Endodermal cell (in vitro differentiated cells): Measurements from ENCODE around the gene CCHCR1. TPM values are rescaled to one million over a fixed set of nuclear protein-coding genes. Genes with fewer than 3 reads are reported as not detected.

ENCODE experiments used
- DNase-seq: peaks from one replicate; pipeline ENCODE4 v3.0.0-alpha.2; 2017
- H3K27ac ChIP-seq: 2 replicates; pipeline ENCODE4 v1.5.1; 2013; ENCODE audit warnings: mild to moderate bottlenecking, low read depth, low read length, moderate library complexity
- H3K27me3 ChIP-seq: 2 replicates; pipeline ENCODE4 v1.6.1; 2013; ENCODE audit warnings: mild to moderate bottlenecking, low read length, moderate library complexity; ENCODE audit not compliant: insufficient read depth, control insufficient read depth, poor library complexity, severe bottlenecking
- H3K36me3 ChIP-seq: 2 replicates; pipeline ENCODE4 v1.7.0; 2013; ENCODE audit warnings: mild to moderate bottlenecking, low read length, moderate library complexity; ENCODE audit not compliant: control insufficient read depth, insufficient read depth
- H3K4me1 ChIP-seq: one replicate; pipeline ENCODE4 v1.7.0; 2013; ENCODE audit warnings: low read length; ENCODE audit not compliant: control insufficient read depth, insufficient read depth
- H3K4me3 ChIP-seq: 2 replicates; pipeline ENCODE4 v1.5.1; 2013; ENCODE audit warnings: mild to moderate bottlenecking, low read length, moderate library complexity
- H3K9ac ChIP-seq: 2 replicates; pipeline ENCODE4 v1.6.1; 2013; ENCODE audit warnings: mild to moderate bottlenecking, low read length, moderate library complexity; ENCODE audit not compliant: poor library complexity, severe bottlenecking; ENCODE audit errors: extremely low read depth
- H3K9me3 ChIP-seq: 2 replicates; pipeline ENCODE4 v1.6.1; 2013; ENCODE audit warnings: mild to moderate bottlenecking, low read length, moderate library complexity; ENCODE audit not compliant: control insufficient read depth
- H3K27ac Mint-ChIP-seq: 2 replicates; pipeline ENCODE4 v1.8.0; 2020; ENCODE audit warnings: mixed read lengths
- H3K27me3 Mint-ChIP-seq: 2 replicates; pipeline ENCODE4 v1.8.0; 2021; ENCODE audit warnings: mild to moderate bottlenecking, mixed read lengths; ENCODE audit not compliant: insufficient read depth
- H3K36me3 Mint-ChIP-seq: 2 replicates; pipeline ENCODE4 v1.8.0; 2020; ENCODE audit warnings: low read depth, mixed read lengths
- H3K4me1 Mint-ChIP-seq: 2 replicates; pipeline ENCODE4 v1.8.0; 2020; ENCODE audit warnings: mixed read lengths
- H3K4me3 Mint-ChIP-seq: 2 replicates; pipeline ENCODE4 v1.8.0; 2020; ENCODE audit warnings: mild to moderate bottlenecking, moderate library complexity, mixed read lengths
- H3K9me3 Mint-ChIP-seq: 2 replicates; pipeline ENCODE4 v1.8.0; 2020; ENCODE audit warnings: mild to moderate bottlenecking, mixed read lengths
- CTCF ChIP-seq: fragments of 200-600 bp; sonication (generic); conservative IDR thresholded peaks from 2 replicates; pipeline ENCODE4 v1.5.0; 2021; ENCODE audit warnings: antibody characterized with exemption, mild to moderate bottlenecking
- WGBS, 2 experiments: methylation state at CpG; one replicate each; pipeline versions ENCODE4 v1.1.5 to v1.1.7; 2013; ENCODE audit warnings: missing lambda C conversion rate in 2 of 2, mixed read lengths in 1 of 2; ENCODE audit not compliant: insufficient coverage in 1 of 2, insufficient read length in 1 of 2; 5-methylcytosine and 5-hydroxymethylcytosine counted together
- total RNA-seq, 2 donors: library from RNA; stranded (reverse); fragmentation: NEBNext Ultra II Directional in 1 of 2; extraction: Animal tissue kit (Norgen Biotek cat#: 25700) in 1 of 2; gene quantifications; 2 replicates in 1 of 2; 3 replicates in 1 of 2; pipeline ENCODE4 v1.2.1, GENCODE V29; 2021

CCHCR1 gene
- total RNA-seq, 2 donors from 2014 or later: 56.5 to 73.6 TPM

DNA sequence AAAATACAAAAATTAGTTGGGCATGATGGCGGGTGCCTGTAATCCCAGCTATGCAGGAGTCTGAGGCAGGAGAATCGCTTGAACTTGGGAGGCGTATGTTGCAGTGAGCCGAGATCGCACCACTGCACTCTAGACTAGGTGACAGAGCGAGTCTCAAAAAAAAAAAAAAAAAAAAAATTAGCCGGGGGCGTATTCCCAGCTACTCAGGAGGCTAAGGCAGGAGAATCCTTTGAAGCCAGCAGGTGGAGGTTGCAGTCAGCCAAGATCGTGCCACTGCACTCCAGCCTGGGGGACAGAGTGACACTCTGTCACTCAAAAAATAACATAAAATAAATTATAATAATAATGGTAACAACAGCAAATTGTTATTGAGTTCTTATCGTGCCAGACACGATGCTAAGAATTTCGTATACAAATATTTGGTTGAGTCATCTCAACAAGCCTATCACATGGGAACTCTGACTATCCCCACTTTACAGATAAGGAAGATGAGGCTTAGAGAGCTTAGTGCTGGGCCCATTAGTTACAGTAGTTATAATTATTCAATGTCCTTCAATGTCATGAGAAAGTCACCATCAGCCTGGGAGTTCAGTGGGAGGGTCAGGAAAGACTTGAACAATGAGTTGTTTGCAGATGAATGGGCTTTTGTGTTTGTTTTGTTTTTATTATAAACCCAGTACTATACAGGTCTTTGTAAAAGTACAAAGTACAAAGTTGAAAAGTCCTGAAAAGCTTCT lies 64.7 kb downstream of the CCHCR1 start:
- Histone ChIP-seq H3K36me3 (no peaks in the 10 kb centered on the region), H3K27ac (no peak overlapping the region), H3K27me3 (no peaks in the 10 kb centered on the region), H3K9me3 (no peaks in the 10 kb centered on the region), H3K4me3 (no peak overlapping the region), H3K4me1 (no peaks in the 10 kb centered on the region), H3K9ac (no peak overlapping the region)
- Mint-ChIP-seq H3K36me3 (no peaks in the 10 kb centered on the region), H3K27me3 (no peaks in the 10 kb centered on the region), H3K9me3 (no peaks in the 10 kb centered on the region), H3K27ac (no peak overlapping the region), H3K4me1 (peaks cover 3% of the 10 kb centered on the region), H3K4me3 (no peak overlapping the region)
- 91 to 95% methylated on average over 8 to 12 of the region's 12 CpGs for WGBS, 2 experiments
- TF ChIP-seq CTCF: no peak
- no peak for DNase-seq

Other genes starting within 250 kb of the CCHCR1 start
- gene GTF2H4, start 249.6 kb downstream of the CCHCR1 start, total RNA-seq: 10 to 100 TPM; 60.0 to 67.9 TPM
- 10 to 100 TPM; 39.4 to 52.5 TPM for gene VARS2, start 243.6 kb downstream of the CCHCR1 start, total RNA-seq
- not detected for gene SFTA2, start 225.6 kb downstream of the CCHCR1 start, total RNA-seq
- gene MUCL3, start 216.8 kb downstream of the CCHCR1 start, total RNA-seq: under 1 TPM; 0.18 TPM
- gene MUC21, start 174.1 kb downstream of the CCHCR1 start, total RNA-seq: not detected
- gene MUC22, start 147.3 kb downstream of the CCHCR1 start, total RNA-seq: not detected
- not detected for gene C6orf15, start 45.2 kb downstream of the CCHCR1 start, total RNA-seq
- 1 to 10 TPM; 1.1 to 1.2 TPM for gene PSORS1C1, start 43.0 kb downstream of the CCHCR1 start, total RNA-seq
- not detected for gene CDSN, start 37.4 kb downstream of the CCHCR1 start, total RNA-seq
- not detected for gene PSORS1C2, start 18.7 kb downstream of the CCHCR1 start, total RNA-seq
- gene TCF19, start 787 bp upstream of the CCHCR1 start, total RNA-seq: 10 to 100 TPM; 10.8 to 12.5 TPM
- 100 to 1,000 TPM; 106 to 687 TPM for gene POU5F1, start 12.9 kb upstream of the CCHCR1 start, total RNA-seq
- gene HLA-C, start 114.3 kb upstream of the CCHCR1 start, total RNA-seq: 100 to 1,000 TPM; 248 to 442 TPM
- 1,000 to 10,000 TPM in 1 of 2 donors, 100 to 1,000 TPM in 1; 194 to 1,067 TPM for gene HLA-B, start 199.4 kb upstream of the CCHCR1 start, total RNA-seq
- gene MICA, start 245.8 kb upstream of the CCHCR1 start, total RNA-seq: 10 to 100 TPM; 12.5 to 13.7 TPM